Amygdala (tissue), 56 donors: ENCODE data around the gene PIK3CD.
"Not testable (repeated sequence)": the region's sequence is repeated elsewhere in the genome, so short reads cannot be mapped to it uniquely, and the experiment has no call there.

Experiments
- DNase-seq, 56 donors: peaks; one replicate each; lab custom pipeline; 2025; lab: John Stamatoyannopoulos, UW

PIK3CD gene

DNA sequence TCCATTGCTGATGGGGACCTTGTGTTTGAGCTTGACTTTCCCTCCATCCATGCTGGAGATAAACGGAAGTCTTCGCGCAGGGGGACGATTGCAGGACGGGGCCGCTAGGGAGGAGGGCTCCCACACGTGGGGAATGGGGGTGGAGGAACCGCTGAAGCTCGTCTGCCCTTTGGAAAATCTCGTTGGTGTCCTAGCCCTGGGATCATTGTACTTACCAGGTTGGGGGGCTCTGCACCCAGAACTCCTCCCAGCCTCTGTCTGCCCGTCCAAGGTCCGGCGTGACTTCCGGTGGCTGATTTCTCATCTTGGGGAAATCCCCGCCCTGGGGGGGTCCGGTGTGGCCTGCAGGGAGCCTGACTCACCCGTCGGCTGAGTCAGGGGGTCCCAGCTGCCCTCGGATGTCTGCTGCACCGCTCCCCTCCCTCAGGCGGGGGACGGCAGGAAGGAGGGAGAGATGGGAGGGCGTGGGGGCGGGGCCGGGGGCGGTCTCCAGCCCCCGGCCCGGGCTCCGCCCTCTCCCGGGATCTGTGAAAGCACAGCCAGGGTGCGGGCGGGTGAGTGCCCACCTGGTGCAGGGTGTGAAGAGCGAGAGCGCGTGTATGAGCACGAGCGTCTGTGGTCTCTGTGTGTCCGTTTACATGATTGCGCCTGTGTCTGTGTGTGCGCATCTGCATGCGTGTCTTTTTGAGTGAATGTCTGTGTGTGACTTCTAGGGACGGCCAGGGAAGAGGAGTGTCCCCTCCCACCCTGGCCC, 35.8 kb downstream of the PIK3CD start:
- peak in 7 of 56 donors; percentile 5 to 58 (median 29) for DNase-seq

DNA sequence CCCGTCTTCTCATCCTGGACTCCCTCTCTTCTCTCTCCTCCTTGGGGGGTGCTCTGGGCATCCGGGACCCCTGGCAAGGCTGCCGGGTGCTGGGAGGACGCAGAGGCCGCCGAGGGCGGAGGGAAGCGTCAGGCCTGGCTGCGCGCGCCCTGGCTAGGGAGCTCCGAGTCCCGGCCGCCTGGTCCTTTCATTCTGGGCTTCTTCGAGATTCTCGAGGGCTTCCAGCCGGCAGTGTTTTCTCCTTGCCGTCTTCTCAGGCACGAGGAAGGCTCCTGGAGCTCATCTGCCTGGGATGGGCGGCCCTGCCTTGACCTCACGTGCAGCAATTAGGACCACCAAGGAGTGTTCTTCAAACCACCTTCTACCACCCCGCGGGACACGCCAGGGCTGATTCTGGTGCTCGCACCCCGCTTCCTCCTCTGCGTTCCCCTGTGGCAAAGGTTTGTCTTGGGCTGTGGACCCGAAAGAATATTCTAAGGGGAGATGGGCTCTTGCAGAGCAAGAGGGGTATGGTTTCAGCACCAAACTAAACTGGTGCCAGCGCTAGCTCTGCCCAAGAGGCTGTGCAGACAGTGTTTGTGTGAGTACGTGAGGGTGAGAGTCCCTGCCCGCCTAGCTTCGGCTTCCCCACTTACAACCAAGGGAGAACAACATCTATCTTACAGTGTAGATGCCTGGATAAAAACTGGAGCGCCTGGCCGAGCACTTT, 36.5 kb downstream of the PIK3CD start:
- DNase-seq = no peak

DNA sequence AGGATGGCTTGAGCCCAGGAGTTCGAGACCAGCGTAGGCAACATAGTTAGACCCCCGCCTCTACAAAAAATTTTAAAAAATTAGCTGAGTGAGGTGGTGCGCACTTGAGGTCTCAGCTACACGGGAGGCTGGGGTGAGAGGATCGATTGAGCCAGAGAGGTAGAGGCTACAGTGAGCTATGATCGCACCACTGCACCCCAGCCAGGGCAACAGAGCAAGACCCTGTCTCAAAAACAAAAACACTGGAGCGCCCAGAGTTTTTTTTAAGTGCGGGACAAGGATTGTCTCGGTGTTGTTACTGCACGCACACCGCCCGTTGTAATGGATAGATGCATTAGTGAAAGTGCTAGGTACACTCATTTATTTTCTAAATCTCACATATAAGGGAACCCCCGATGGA, 37.1 kb downstream of the PIK3CD start:
- no peak for DNase-seq

DNA sequence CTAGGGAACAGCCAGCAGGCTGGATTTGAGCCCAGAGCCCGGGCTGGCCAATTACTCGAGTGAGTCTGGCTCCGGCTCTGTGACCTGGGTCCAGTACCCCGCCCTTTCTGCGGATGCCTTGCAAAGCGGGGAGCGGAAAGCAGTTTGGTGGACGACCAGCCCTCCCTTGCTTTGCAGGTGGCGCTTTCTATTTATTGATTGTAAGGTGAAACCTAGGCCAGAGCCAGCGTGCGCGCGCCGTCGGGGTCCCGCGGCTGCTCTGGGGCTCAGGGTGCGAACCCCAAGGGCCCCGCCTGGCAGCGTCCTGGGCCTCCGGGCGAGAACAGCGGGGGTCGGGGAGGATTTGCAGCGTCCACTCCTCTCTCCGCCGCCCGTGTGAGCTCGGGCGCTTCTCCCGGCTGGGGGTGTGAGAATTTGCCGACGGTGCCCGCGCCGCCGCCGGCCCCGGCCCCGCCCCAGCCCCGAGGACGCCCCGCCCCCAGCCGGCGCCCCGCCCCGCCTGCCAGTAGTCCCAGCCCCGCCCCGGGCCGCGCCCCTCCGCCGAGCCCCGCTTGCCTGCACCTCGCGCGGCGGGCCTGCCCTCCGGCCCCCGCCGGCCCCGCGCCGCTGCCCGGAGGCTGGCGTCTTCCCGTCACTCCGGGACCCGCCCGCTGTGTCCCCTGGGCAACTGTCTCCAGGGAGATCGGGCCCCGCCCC, 37.6 kb downstream of the PIK3CD start:
- peak in 48 of 56 donors; percentile 11 to 78 (median 46) for DNase-seq

DNA sequence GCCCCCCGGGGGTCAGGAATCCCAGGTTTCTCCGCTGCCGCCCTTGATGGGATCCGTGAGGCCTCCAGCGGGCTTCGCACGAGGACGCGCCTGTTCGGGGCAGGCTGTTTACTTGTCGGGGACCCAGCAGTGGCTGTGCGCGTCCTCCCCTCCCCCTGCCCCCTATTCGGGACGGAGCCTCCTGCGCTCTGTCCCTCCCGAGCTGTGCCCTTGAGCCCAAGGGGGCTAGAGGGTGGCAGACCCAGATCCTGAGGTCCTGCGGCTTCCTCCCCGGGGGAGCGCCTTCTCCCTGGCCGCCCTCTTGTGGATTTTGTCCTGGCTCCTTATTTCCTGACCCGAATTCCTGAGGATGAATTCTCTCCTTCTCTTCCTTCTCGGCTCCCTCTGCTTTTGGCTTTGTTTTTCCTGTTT, 38.4 kb downstream of the PIK3CD start:
- peak in 6 of 56 donors; percentile 5 to 27 (median 12) for DNase-seq

DNA sequence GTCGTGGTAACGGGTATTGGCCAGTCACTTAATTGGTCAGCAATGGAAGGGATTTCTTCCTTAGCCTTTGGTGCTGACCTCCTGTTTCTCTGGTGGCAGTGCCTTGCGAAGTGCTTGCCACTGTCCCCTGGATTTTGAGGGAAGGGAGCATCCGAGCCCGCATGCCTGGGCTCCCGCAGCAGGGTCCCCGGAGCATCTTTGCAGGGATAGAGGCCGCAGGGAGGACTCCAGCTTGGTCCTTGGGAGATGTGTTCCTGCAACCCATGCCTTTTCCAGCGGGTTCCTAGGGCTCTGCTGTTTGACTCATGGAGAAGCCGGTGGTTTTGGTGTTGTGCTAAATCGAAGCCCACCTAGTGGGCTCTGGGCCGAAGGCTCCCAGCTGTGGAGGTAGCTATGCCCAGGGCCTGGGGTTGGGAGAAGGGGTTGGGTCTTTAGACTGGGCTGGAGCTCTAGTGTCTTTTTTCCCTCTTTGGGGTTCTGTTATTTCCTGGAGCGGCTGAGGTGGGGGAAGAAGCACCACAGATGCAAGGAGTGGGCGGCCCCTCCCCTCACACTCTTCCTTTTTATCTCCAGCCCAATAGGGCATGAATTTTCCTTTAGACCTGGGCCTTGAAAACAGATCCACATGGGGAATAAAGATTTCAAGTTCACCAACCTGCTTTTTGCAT, 39.0 kb downstream of the PIK3CD start:
- DNase-seq = no peak

DNA sequence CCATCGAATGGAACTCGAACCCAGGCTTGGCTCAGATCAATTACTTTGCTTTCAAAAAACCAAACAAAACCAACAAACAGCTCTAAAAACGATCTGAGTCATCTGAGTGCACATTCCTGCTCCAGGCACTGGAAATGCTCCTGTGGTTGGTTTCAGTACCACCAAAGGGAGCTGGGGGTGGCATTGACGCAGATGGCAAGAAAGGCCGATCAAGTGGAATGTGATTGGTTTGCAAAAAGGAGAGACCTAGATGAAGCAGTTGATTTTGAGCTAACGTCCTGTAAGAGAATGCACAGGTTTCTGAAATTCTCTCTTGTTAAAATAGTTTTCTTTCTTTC, 39.5 kb downstream of the PIK3CD start:
- peak in 1 of 56 donors; percentile 5 for DNase-seq

DNA sequence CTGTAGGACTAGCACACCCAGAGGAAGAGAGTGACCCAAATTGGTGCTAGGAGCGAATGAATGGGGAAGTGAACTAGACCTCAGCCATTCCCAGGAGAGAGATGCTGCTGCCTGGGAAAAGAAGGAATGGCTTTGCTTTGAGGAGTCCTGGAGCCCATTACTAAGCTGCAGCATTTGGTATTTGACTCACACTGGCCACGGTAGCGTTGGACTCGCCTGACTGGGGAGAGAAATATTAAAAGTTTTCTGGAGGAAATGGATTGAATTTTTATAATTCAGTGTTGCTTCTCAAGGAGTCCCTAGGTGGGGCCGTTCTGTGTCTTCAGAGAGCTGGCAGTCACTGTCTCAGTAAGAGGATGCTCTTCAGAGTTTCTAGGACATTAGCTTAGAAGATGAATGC, 40.2 kb downstream of the PIK3CD start:
- no peak for DNase-seq

DNA sequence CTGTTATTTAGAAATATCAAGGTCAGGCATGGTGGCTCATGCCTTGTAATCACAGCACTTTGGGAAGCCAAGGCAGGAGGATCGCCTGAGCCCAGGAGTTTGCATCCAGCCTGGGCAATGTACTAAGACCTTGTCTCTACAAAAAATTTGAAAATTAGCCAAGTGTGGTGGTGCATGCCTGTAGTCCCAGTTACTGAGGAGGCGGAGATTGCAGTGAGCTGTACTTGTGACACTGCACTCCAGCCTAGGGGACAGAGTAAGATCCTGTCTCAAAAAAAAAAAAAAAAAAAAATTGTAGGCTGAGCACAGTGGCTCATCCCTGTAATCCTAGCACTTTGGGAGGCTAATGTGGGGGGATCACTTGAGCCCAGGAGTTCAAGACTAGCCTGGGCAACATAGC, 45.3 kb downstream of the PIK3CD start:
- DNase-seq = no peak

DNA sequence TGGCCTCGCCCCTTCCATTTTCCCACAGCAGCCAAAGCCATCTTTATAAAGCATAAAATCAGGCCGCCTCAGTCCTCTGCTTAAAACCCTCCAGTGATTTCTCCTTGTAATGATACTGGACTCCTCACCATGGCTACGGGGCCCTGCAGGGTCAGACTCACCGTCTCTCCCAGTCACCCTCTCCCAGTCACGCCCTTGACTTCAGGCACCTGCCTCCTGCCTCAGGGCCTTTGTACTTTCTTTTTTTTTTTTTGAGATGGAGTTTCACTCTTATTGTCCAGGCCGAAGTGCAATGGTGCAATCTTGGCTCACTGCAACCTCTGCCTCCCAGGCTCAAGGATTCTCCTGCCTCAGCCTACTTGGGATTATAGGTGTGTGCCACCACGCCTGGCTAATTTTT, 47.8 kb downstream of the PIK3CD start:
- DNase-seq = no peak

DNA sequence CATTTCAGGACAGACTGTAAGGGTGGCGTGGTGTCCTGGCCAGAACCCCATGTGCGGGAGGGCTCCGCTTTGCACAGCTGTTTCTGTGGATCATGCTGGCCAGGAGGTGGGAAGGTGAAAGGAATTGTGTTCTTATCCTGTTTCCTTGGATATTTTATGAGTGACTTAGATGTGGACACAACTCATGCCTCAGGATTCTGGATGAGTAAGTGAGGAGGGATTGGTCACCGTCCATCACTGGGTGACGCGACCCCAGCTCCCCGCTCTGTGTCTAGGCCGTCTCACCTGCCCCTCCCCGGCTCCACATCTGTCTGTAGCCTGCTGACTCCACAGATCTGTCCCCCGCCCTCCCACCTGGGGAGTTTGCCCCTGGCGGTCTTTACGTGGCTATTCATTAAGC, 48.8 kb downstream of the PIK3CD start:
- DNase-seq = no peak

DNA sequence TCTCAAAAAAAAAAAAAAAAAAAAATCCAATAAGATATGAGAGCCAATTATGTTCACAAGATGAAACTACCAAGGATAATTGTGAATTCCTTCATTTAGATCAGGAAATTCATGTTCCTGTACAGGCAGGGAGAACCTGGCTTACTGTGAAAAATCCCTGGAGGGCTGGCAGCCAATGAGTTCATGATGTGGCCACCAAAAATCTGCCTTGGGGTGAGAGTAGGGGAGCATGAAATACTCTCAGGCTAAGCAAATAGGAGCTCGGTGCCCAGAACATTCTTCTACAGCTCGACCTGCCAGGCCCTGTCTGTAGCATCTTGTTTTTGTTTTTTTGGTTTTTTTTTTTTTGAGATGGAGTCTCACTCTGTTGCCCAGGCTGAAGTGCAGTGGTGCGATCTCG, 50.1 kb downstream of the PIK3CD start:
- no peak for DNase-seq

DNA sequence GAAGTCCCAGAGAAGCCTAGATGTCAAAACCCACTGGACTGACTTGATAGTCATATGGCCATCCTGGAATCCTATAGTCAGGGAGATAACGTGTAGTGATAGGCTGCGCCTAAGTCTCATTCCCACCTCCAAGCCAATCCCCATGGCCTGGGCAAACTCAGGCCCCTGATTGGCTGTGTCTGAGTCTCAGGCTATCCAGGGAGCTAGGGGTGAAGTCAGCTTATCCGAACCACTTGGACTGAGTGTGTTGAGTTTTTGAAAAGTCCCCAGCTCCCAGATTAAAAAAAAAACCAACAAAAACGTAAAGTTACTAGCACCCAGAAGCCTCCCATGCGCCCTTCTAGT, 51.6 kb downstream of the PIK3CD start:
- DNase-seq = no peak

DNA sequence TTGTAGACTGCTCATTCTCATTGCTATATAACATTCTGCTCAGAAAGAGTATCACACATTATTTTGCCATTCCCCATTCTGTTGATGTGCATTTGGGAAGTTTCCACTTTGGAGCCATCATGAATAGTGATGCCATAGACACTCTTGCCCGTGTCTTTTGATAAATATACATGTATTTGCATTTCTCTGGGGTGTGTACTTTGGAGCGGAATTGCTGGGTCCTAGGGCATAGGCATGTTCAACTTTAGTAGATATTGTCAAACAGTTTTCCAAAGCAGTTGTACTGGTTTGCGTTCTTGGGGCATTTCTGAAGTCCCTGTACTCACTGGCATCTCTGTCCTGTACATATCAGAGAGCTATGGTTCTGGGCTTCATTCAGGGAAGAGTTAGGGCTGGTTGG, 52.1 kb downstream of the PIK3CD start:
- DNase-seq = no peak

DNA sequence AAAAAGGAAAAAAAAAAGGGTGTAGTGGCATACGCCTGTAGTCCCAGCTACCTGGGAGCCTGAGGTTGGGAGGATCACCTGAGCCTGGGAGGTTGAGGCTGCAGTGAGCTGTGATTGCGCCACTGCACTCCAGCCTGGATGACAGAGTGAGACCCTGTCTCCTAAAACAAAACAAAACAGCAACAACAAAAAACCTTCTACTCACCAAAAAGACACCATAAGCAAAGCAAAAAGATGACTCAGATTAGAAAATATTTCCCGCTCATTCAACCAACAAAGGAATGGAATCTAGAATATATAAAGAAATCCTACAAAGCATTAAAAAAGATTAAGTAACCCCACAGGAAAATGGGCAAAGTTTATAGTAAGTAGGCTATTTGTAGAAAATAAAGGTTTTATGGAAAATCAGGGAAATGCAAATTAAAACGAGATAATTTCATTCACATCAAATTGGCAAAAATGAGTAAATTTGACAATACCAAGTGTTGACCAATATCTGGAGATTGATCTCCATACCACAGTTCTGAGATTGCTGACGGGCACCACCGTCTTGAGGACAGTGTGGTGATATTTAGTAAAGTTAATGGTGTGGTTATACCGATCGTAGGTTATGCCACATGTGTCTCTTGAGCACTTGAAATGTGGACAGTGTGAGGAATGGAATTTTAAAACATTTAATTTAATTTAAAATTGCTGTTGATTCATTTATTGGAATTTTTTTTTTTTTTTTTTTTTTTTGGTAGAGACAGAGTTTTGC, 54.0 kb downstream of the PIK3CD start:
- no peak for DNase-seq

DNA sequence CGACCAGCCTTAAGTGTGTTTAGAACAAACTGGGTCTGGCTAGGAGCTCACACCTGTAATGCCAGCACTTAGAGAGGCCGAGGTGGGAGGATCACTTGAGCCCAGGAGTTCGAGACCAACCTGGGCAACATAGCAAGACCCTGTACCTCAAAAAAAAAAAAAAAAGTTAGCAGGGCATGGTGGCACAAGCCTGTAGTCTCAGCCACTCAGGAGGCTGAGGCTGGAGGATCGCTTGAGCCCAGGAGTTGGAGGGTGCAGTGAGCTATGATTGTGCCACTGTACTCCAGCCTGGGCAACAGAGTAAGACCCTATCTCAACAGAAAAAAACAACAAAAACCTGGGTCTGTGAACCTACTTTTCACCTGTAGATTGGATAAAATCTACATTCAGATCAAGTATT, 54.6 kb downstream of the PIK3CD start:
- no peak for DNase-seq

DNA sequence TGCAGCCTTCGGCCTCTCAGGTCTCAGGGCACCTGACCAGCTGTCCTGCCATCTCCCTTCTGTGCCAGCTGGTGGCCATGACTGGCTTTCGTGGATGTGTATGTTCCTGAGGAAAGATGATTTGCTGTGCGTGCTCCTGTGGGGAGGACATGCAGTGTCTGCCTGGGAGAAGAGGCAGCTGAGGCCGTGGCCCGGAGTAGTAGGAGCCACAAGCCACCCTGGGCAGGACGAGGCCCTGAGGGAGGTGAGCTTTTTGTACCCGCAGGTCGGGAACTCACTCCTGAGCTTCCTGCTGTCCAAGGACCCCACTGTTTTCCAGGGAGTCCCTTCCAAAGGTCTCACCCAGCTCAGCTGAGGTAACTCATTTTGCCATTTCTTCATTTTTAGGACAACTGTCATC, 58.5 kb downstream of the PIK3CD start:
- no peak for DNase-seq

DNA sequence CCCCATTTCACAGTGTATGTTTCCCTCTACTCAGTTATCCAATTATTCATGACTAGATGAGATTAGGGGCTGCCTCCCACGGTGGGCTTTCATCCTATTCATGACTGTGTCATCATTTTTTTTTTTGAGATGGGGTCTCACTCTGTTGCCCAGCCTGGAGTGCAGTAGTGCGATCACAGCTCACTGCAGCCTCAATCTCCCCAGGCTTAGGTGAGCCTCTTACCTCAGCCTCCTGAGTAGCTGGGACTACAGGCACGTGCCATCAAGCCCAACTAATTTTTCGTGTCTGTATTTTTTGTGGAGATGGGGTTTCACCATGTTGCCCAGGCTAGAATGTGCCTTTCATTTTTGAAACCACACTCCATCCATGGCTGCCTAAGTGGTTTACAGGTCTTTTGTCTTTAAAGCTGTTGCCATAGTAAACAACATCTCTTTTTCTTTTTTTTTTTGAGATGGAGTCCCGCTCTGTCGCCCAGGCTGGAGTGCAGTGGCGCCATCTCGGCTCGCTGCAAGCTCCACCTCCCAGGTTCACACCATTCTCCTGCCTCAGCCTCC, 60.0 kb downstream of the PIK3CD start:
- DNase-seq = no peak

DNA sequence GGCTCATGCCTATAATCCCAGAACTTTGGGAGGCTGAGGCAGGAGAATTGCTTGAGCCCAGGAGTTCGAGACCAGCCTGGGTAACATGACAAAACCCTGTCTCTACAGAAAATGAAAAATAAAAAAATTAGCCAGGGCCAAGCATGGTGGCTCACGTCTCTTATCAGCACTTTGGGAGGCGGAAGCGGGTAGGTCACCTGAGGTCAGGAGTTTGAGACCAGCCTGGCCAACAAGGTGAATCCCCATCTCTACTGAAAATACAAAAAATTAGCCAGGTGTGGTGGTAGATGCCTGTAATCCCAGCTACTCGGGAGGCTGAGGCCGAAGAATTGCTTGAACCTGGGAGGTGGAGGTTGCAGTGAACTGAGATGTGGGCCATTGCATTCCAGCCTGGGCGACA, 61.2 kb downstream of the PIK3CD start:
- not testable (repeated sequence) for DNase-seq

DNA sequence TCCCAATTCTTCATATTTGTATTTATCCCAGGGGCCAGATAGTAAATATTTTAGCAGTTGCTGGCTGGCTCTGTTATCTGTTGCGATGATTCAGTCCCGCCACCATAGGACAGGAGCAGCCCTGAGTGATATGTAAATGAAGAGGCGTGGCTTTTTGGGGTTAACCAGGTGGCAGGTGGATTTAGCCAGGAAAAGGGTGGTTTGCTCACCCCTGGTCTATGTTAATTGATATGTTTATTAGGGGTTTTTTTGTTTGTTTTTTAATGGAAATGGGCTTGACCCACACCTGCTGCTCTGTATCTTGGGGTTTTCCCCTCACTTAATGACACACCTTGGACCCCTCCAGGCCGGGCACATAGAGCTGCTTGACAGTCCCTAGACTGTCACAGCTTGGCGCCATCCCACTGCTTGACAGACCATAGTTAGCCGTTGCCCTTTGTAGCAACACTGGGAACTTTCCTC, 62.8 kb downstream of the PIK3CD start:
- no peak for DNase-seq
